Femur (tissue), 1 donor: ENCODE measurements around the gene MYO1A.

Experiments used
- DNase-seq: peaks from one replicate; pipeline ENCODE4 v3.0.0-alpha.2; 2017

The MYO1A gene

DNA sequence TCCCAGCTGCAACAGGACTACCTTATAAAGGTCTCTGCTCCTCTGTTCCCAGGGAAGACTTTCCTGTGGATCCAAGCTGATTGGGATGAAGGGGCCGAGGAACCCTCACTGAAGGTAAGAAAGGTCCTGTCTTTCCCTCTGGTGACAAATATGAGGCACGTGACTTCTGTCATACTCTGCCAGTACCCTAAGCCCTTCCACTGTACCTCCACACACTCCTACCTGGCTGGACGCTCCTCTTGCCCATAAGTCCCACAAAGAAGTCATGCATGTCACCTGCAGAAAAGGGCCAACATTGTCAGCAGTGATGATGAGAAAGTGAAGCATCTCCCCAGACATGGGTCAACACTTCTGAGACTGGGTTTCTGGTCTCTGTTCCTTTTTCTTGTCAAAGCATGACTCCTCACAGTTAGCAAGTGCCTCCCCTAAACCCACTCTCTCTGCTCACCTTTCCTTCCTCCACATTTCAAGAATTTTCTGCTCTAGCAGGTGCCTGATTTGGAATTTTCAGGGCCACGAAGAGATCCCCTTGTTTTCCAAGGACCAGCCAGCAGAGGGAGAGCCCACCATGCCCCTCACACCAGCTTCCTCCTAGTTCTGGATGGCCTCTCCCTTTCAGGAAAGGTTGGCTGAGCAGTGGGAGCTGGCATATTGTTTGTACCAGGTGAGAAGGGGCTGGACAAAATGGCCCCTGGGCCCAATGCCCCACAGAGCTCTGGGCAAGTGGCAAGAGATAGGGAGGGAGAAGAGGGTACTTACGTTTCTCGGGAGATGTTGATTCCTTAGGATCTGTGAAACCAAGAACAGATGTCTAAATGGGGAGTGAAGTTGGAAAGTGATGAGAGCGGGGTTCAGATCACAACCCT, 37.1 kb downstream of the MYO1A start:
- DNase-seq, result no peak

DNA sequence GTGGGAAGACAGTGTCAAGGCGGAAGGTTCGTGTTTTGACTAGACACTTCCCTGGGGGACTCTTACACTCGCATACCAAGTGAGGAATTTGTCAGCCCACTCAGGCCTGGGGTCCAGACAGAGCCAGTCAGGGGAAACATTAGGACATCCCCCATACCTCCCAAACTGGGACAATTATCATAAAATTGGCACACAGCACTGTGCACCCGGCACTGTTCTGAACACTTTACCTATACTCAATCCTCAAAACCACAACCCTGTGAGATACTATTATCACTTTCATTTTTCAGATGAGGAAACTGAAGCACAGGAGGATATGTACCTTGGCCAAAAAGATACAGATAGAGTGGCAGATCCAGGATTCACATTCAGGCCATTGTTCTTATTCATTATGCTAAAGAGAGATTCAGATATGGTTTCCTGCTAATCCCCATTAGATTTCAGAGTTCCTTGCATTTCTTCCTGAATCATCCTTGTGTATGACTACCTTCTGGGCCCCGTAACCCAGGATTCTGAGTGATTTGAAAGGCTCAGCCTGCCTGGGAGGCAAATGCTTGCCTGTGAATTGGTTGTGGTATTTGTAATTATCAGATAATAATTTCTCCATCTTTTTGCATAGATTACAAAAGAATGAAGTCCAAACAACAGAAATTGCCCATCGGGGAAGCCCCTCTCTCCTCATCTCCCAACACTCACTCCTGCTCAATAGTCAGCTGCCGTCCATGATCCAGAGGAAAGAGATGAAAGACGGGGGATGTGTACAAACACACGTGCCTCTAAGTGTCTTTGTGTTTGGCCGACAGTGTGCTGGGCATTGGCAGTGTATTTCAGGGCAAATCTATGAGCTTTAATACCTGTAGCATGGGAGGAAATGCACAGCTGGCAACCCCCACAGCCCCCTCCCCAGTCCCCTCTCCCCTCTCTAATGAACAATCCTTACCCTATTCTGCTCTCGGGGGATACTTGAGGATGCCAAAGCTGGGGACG, 38.2 kb downstream of the MYO1A start:
- DNase-seq, result no peak

DNA sequence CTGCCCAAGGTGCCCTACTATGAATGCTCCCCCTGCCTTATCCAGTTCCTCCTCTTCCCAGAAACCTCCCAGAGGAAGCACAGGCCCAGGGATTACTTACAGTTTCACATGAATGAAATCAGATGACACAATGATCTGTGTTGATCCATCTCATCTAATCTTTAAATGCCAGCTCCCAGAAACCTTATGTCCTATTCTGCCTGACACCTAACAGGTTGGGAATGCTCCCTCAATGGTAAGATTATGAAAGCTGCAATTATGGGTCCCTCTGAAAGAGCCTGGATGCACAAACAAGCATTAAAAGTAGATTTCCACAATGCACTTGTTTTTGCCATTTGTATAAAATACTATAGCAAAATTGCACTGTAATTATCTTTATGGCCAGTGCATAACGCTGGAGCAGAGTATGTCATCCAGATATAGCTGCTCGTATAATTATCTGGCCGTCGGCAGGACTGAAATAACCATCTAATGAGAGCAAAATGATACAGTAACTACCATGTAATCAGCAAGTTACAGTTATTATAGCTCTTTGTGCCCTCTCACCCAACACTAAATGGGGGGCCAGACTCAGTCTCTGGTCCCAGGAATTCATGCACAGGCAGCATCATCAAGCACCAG, 39.2 kb downstream of the MYO1A start:
- DNase-seq, result no peak

DNA sequence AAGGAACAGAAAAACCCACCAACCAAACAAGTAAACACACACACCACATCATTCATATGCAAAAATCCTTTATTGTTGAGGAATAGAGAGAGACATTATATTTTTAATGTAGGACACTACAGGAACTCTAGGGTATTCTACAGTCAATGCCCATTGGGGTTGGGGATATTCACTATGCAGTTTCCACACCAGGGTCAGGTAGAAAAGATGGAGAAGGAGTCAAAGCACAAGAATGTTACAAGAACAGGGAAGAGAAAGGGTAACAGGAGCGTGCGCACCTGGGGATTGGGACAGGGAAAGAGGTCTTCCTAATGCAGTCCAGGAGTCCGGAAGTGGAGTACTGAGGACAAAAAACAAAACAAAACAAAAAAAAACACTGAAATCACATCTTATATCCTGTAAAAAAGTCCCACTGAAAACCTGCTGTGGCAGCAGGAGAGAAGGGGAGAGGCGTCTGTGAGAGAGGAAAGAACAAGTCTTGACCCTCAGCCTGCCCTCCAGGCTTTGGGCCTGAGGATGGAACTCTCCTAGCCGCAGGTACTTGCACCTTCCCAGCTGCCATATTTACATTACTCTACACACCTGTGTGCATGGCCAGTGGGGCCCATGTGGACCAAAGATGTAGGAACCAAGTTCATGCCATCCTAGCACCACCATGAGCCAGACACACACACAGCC, 39.8 kb downstream of the MYO1A start:
- no peak for DNase-seq

DNA sequence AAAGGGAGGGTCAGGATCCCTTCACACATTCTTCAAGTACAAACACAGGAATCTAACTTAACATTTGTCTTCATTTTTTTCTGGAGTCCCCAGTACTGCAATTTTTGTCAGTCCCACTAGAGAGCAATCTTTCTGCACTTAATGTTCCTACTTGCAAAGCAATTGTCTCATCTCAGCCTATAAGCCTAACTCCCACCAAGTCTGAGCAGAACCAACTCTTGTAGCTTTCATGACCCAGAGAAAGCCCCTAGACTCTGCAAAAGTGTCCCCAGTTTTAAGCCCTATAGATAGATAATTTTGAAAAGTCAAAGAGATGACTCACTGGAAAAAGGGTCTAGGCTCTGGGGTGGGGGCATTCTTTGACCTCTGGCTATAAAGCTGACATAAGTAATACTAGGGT, 41.8 kb downstream of the MYO1A start:
- DNase-seq, result no peak

DNA sequence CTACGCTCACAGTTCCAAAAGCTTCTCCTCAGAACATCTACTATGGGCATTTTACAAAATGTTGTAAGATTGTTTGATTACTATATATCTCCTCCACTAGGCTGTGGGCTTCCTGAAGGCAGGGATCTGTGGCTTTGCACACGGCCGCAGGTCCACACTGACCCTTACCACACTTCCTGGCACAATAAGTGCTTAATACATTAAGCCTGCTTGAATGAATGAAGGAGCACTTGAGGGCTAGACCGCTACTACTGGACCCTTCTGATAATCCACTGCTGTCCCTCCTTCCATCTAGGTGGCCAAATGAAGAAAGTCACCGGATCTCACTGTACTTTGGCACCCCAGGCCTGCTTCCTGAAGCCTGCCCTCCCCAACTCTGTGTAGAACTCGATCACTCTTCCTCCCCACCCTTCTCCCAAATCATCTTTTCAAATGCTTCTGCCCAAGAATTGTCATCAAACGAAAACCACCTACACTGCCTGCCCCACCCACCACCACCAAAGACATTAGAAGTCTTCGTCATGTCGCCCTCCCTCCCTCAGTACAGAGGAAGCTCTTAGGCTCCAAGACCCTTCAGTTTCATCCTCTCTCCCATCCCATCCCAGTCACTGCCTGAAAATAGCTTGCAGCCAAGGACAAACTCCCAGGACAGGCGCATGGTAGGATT, 43.0 kb downstream of the MYO1A start:
- DNase-seq, result no peak

DNA sequence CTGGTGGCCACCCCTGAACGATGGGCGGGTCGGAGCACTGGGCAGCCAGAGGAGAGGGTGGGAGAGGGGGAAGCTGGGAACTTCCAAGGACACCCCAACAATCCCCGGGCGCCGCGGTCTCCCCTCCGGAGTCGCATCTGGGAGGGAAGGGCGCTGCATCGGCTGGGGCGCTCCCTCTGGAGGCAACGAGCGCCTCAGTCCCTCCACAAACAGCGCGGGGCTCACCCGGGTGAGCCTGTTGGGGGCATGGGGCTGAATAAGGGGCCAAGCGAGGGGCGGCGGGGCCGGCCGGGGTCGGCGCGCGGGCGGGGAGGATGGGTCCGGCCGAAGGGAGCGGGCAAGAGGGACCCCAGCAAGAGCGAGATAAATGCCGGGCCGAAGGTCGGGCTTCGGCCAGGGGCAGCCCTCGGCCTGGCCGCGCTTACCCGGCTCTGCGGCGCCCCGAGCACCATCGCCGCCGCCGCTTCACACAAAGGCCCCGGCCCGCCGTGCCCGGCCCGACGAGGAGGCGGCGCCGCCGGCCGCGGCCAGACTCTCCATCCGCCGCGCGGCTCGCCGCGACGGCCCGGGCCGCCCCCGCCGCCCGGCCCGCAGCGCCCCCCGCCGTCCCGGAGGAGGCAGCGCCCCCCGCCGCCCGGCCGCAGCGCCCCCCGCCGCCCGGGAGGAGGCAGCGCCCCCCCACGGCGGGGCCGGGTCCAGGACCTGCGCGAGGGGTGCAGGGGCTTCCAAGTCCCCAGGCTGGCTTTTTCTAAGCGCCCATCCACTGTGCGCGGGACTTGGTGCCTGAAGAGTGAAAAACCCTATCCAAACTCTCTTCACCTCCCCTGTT, 43.7 kb downstream of the MYO1A start, which contains the start of gene ZBTB39:
Gene ZBTB39, minus strand, starts transcription at position 567 of the 829 bp plus-strand sequence. CDS start 1,629 bp downstream, outside the sequence.
- DNase-seq, result peak; percentile 71

DNA sequence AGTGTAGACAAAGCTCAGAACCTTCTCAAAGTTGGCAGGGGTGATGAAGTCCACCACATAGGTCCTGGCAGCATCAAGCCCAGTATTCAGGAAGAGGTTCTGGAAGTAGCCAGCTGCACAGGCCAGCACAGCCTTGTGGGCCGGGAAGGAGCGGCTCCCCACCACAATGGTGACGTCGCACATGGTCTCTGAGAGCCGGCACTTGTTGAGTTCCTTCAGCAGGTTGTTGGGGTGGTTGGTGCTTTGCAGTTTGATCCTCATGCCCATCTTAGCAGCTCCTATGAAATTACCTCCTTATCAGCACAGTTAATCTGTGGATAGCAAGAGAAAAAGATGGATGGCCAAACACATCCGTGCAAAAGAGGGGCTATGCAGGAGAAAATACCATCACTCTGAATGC, 45.3 kb downstream of the MYO1A start:
- no peak for DNase-seq

DNA sequence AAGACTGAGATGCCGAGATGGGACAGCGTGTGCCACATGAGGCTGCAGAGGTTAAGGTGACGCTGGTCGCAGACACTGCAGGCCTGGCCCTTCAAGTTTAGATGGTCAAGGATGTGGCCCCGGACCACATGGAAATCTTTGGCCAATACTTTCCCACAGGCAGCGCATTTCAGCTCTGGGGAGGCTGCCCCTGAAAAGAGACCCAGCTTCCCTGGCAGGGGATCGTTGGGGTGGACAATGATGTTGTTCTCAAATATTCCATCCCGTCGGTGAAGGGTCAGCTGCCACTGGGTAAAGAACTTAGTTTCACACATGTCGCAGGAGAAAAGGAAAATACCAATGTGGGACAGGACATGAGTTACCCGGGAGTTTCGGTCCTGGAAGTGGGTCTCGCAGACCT, 46.5 kb downstream of the MYO1A start:
- no peak for DNase-seq

DNA sequence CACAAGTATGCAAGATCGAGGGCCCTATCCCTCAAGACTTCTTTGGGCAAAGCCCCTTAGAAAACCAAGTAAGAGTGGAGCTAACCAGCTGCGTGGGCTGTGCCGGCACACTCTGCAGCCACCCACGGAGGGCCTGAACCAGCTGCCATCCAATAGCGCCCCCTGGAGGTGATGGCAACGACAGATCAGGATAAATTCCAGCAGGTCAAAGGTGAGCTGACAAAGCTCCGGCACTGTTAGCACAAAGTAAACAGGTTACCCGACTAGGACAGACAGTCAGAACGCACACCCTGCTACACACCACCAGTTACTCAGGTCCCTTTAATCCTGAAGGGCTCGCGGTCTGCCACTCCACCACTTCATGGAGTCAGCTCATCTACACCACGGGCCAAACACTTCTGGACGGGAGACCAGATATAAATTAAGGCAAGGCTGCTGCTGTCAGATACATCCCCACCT, 48.5 kb downstream of the MYO1A start:
- DNase-seq, result no peak

DNA sequence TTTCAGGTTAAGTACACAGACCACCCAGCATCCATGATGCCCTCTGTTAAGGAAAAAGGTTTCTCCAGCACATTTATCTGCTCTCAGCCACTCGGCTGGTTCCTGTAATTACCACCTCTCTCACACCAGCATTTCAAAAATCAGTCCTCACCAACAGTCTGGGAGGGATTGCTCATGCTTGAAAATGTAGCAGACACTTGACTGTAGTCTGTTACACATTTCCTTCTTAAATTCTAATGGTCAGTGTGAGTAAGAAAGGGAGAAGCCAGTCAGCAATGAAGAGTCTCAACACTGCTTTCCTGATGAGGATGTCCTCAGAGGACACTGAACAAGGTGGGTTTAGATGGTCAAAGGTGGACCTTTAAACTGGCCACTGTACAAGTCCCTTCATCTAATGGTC, 49.5 kb downstream of the MYO1A start:
- no peak for DNase-seq

DNA sequence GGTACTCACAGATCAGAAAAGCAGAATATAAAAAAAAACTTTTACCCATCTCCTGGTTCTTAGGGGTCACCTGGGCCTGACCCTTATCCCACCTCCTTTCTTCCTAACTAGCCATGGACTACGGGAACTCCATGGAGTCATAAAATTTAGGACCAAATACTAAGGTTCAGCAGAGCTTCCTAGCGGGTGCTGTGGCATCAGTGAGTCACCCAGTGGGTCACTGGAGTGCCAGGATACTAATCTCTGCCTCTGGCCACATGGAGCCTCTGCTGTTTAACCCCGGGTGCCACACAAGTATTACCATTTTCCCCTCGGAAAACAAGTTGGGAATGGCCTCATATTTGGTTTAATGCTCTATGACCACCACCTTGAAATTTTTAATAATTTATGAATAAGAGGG, 50.5 kb downstream of the MYO1A start:
- DNase-seq, result no peak

DNA sequence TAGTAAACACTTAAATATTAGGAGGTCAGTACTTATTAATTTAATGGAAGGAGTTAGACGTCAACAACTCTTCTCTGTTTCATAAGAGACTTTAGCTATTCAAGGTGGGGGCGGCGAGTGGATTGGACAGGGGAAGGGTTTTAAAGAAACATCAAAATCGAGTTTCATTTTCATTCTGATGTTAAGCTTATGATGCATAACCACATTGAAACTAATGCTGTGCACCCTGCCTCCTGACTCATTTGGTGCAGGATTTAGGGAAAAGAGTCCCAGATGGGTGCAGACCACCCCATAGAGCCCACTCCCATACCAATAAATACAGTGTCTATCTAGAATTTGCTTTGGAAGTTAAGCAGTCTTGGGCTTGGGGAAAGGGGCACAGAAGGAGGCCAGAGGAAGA, 50.9 kb downstream of the MYO1A start:
- no peak for DNase-seq

DNA sequence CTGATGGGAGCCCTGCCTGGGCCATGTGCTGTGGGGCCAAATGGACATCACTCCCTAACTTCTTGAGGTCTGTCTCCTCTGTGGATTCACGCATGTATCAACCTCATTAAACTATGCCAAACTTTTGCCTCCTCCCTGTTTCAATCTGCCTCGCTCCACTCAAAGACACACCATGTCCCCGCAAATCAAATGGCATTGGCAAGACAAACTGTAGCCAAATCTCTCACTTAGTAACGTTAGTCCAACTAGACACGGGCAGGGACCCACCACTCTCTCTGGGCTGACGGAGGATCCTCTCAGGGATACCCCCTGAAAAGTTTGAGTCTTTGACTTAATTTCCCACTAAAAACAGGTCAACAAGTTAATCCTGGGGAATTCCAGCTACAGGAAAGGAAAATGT, 51.6 kb downstream of the MYO1A start:
- no peak for DNase-seq

DNA sequence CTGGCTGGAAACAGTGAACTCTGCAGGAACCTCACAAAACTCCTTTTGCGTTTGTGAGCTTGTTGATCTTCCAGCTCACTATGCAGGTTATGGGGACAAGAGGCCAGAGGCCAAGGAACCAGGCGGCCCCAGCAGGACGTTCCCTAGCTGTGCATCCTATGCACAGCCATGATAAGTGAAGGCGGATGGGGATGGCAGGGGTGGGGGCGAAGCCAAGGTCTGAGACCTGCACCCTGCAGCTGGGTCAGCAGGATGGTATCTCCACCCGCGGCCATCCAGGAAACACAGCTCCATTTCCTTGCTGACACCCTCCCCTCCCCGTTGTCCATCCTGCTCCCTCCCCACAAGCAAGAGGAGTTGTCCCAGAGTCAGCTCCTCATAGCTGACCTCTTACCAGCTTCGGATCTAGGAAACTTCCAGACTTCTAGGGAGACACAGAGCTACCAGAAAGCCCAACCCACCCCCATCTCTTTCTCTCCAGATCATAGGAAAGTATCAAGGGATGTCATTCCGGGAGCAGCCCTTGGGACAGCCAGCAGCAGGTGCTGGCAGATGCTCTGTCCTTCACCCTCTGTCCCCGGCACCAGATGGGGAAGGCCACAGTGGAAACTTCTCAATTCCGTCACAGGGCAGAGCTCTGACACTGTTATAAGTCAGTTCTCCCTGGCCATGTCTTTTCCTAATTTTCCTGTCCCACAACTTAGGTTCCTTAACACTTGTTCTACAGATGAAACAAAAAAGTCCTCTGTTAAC, 53.0 kb downstream of the MYO1A start:
- no peak for DNase-seq

DNA sequence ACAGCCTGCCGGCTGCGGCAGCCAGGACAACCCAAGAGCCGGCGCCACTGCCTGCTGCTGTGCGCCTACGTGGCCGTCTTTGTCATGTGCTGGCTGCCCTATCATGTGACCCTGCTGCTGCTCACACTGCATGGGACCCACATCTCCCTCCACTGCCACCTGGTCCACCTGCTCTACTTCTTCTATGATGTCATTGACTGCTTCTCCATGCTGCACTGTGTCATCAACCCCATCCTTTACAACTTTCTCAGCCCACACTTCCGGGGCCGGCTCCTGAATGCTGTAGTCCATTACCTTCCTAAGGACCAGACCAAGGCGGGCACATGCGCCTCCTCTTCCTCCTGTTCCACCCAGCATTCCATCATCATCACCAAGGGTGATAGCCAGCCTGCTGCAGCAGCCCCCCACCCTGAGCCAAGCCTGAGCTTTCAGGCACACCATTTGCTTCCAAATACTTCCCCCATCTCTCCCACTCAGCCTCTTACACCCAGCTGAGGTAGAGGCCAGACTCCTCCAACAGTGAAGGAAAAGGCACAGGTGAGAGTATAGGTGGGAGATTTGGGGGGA, 53.9 kb downstream of the MYO1A start:
- DNase-seq, result no peak

DNA sequence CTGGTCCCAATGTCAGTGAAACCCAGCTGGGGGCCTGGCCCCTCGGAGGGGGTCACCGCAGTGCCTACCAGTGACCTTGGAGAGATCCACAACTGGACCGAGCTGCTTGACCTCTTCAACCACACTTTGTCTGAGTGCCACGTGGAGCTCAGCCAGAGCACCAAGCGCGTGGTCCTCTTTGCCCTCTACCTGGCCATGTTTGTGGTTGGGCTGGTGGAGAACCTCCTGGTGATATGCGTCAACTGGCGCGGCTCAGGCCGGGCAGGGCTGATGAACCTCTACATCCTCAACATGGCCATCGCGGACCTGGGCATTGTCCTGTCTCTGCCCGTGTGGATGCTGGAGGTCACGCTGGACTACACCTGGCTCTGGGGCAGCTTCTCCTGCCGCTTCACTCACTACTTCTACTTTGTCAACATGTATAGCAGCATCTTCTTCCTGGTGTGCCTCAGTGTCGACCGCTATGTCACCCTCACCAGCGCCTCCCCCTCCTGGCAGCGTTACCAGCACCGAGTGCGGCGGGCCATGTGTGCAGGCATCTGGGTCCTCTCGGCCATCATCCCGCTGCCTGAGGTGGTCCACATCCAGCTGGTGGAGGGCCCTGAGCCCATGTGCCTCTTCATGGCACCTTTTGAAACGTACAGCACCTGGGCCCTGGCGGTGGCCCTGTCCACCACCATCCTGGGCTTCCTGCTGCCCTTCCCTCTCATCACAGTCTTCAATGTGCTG, 54.6 kb downstream of the MYO1A start:
- no peak for DNase-seq

DNA sequence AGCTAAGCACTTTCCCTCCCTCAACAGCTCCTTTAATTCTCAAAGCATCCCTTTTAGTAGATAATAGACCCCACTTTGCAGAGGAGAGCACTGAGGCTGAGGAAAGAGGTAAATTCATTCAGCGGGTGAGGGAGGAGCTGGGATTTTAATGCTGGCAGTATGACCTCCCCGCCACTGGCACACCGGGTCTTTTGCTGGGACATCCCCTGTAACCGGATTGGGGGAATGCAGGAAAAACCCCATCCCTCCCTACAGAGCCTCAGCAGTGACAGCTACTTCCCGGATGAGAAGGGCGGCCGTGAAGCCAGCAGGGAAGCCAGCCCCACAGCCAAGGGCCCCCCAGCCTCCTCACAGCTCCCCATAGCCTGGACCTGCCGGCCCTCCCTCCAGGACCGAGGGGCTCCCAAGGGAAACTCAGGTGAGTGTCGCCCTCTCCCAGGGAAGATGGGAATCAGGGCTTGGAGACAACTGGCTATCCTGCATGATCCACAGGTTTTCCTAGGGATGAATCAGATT, 55.6 kb downstream of the MYO1A start:
- DNase-seq, result no peak

DNA sequence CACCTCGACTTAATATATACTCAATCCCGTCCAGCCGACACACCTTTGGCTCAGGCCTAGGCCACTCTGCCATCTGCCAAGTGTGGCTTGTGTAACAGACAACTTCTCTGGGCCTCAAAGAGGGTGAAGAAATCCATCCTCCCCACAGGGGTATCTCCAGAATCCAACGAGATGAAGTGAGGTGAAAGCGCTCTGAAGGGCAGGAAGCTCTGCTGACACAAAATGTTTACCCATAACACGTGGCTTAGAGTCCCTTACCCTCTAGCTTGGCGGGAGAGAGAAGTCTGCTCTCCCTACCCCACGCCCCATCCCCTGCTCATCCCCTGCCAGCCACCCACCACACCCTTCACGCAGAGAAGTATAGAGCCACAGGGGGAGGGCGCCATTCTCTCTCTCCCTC, 56.6 kb downstream of the MYO1A start:
- DNase-seq, result no peak
